K562 (cell line): Measurements from ENCODE around the gene DENND5B. TPM values are rescaled to one million over a fixed set of nuclear protein-coding genes. Genes with fewer than 3 reads are reported as not detected.
A peak's percentile ranks its signal among the peaks of the same experiment; 100 is the strongest.

Experiments
- BRF1 ChIP-seq: IDR thresholded peaks from 3 replicates; pipeline ENCODE4 v1.6.1; 2011; ENCODE audit warnings: borderline replicate concordance, mild to moderate bottlenecking; ENCODE audit not compliant: insufficient read length; ENCODE audit errors: extremely low read depth
- CBX5 ChIP-seq: IDR thresholded peaks from 2 replicates; pipeline ENCODE4 v1.6.1; 2014; ENCODE audit warnings: low read depth, borderline replicate concordance
- MAZ ChIP-seq, 2 experiments: fragments of 450-650 bp in 1 of 2; sonication (generic) in 1 of 2; formaldehyde crosslinking; IDR thresholded peaks in 1 of 2; conservative IDR thresholded peaks in 1 of 2; 2 replicates each; pipeline versions ENCODE4 v1.4.0 to v1.5.0; 2020; ENCODE audit warnings: mild to moderate bottlenecking in 1 of 2, missing genetic modification reagents in 1 of 2
- RHOXF2B ChIP-seq: fragments of 250-450 bp; sonication (Bioruptor Pico); conservative IDR thresholded peaks from 2 replicates; pipeline ENCODE4 v1.5.1; 2021
- SFPQ ChIP-seq: fragments of 200-400 bp; formaldehyde crosslinking; IDR thresholded peaks from 2 replicates; pipeline ENCODE4 v1.6.1; 2017; ENCODE audit warnings: mild to moderate bottlenecking, low read depth, low read length, moderate library complexity
- SIX5 ChIP-seq, 2 experiments: IDR thresholded peaks; 2 replicates each; pipeline ENCODE4 v1.6.1; 2011; ENCODE audit warnings: low read length in 2 of 2, borderline replicate concordance in 1 of 2, low read depth in 1 of 2, mild to moderate bottlenecking in 1 of 2, moderate library complexity in 1 of 2; ENCODE audit not compliant: insufficient read depth in 1 of 2
- SRSF3 ChIP-seq: fragments of 200-400 bp; formaldehyde crosslinking; IDR thresholded peaks from 2 replicates; pipeline ENCODE4 v1.6.1; 2016; ENCODE audit warnings: mild to moderate bottlenecking, low read length, moderate library complexity; ENCODE audit not compliant: insufficient read depth
- TEAD2 ChIP-seq: fragments of 450-650 bp; IDR thresholded peaks from 2 replicates; pipeline ENCODE4 v1.6.1; 2016; ENCODE audit warnings: missing genetic modification characterization, control low read depth, missing compliant biosample characterization
- ZBTB9 ChIP-seq: fragments of 450-650 bp; formaldehyde crosslinking; IDR thresholded peaks from 2 replicates; pipeline ENCODE4 v1.4.0; 2020; ENCODE audit warnings: mild to moderate bottlenecking, moderate library complexity
- ZNF146 ChIP-seq: IDR thresholded peaks from one replicate; pipeline ENCODE4 v1.6.1; 2018; ENCODE audit warnings: missing compliant biosample characterization; ENCODE audit not compliant: unreplicated experiment
- ZNF436 ChIP-seq: fragments of 250-450, 450-650 bp; sonication (Bioruptor Pico); formaldehyde crosslinking; IDR thresholded peaks from 2 replicates; pipeline ENCODE4 v1.7.0; 2020; ENCODE audit warnings: mild to moderate bottlenecking
- polyA plus RNA-seq, 8 experiments: library from polyadenylated mRNA; depleted of rRNA in 4 of 8; stranded (reverse) in 5 of 8; unstranded in 3 of 8; fragments of >200 nt; fragmentation: Nextera tagmentation in 2 of 8; fragmentation: Illumina TruSeq in 1 of 8; extraction: Ambion mirVana in 2 of 8; extraction: Trizol in 1 of 8; gene quantifications; 2 replicates each; pipeline versions ENCODE4 v1.2.1 to v1.2.3, GENCODE V29; 2011 to 2014; ENCODE audit warnings: inconsistent platforms in 1 of 8, missing spikeins in 1 of 8
- total RNA-seq, 7 experiments: library from RNA; depleted of rRNA in 6 of 7; stranded (reverse); fragments of >200 nt in 6 of 7; fragmentation: Illumina TruSeq in 2 of 7; extraction: Trizol in 2 of 7; gene quantifications; 2 replicates each; pipeline versions ENCODE4 v1.2.1 to v1.2.3, GENCODE V29; 2011 to 2021; ENCODE audit warnings: low replicate concordance in 1 of 7

The DENND5B gene
- total and polyA plus RNA-seq, 9 of the 15 experiments (the other 6 are each of a cell fraction or from before 2014, with no cell fraction given) = 0.99 to 6.0 (median 3.6) TPM

- TF ChIP-seq SFPQ = no peak
- peak in 1 of 2 experiments; percentile 92; a peak in 2 of 4 replicates for TF ChIP-seq MAZ (CRISPR knock-in tag; conservative IDR thresholded peaks at IDR 0.05 in 1 of 2, IDR thresholded peaks at IDR 0.05 in 1 of 2)
- TF ChIP-seq SRSF3 = no peak
- peak; percentile 96 for TF ChIP-seq TEAD2 (tag)
- TF ChIP-seq ZBTB9 (CRISPR knock-in tag) = peak; percentile 99
- TF ChIP-seq SIX5 (IDR thresholded peaks at IDR 0.05; ENCODE audit: borderline replicate concordance in 1 of 2, insufficient read depth in 1 of 2, low read depth in 1 of 2, low read length in 2 of 2) = no peak
- TF ChIP-seq ZNF436 (CRISPR knock-in tag) = no peak
- no peak for TF ChIP-seq ZNF146 (CRISPR knock-in tag)
- no peak for TF ChIP-seq CBX5
- TF ChIP-seq BRF1 = no peak
- peak; percentile 86; the same call in 1 of the 2 replicates for TF ChIP-seq RHOXF2B (CRISPR knock-in tag)
These were observed 27.5 kb upstream of the DENND5B start (continued) for GRCh38 chr12:31618228-31619025.
